ENCODE results near the gene PTDSS2. TPM values are rescaled to one million over a fixed set of nuclear protein-coding genes. Genes with fewer than 3 reads are reported as not detected.

Gene PTDSS2
- total and polyA plus RNA-seq, 10 of the 15 experiments (the other 5 are each of a cell fraction or from before 2014, with no cell fraction given): 0.39 to 21.1 (median 10.8) TPM

DNA sequence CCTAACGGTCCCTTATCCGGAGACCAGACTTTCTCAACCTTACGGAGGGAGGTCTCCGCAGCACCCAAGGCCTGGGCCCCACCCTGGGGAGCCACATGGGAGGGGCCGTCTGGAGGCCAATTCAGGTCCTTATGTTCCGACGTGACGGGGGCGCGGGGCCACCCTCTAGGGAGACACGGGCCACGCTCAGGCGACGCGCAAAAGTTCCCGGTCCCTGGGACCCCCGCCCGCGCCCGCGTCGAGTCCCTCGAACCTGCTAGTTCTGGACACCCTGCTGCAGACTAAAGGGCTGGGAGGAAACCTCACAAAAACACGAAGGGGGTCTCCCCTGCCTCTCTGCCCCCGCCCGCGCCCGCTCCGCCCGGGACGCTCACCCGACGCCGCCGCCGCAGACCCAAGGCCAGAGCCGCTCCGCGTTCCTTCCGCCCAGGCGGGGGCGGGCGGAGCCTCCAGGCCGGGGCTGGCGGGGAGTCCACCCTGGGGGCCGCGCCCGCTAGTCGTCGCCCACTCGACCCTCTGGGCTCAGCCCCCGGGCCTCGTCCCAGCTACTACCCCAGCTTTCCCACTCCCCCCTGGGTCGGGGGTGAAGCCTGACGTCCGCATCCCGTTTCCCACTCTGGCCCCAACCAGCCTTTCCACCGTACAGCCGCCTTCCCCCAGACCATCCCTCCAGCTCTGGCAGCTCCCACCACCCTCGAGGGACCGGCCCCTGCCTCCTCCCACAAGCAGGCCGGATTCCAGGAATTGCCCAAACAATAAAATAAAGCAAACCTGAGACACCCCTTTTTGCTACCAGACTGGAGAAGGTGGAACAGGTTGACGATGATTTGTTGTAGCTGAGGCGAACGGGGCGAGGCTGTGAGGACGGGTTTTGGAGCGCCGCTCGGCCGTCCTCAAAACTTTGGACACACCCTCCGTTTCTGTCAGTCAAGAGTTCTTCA lies 54.2 kb downstream of the PTDSS2 start (continued):
- TF ChIP-seq, protein P1, sequence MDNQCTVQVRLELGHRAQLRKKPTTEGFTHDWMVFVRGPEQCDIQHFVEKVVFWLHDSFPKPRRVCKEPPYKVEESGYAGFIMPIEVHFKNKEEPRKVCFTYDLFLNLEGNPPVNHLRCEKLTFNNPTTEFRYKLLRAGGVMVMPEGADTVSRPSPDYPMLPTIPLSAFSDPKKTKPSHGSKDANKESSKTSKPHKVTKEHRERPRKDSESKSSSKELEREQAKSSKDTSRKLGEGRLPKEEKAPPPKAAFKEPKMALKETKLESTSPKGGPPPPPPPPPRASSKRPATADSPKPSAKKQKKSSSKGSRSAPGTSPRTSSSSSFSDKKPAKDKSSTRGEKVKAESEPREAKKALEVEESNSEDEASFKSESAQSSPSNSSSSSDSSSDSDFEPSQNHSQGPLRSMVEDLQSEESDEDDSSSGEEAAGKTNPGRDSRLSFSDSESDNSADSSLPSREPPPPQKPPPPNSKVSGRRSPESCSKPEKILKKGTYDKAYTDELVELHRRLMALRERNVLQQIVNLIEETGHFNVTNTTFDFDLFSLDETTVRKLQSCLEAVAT (IDR thresholded peaks at IDR 0.05): peak; percentile 93
- TF ChIP-seq IKZF1 (conservative IDR thresholded peaks at IDR 0.05) (peak; percentile 67), YY1 (IDR thresholded peaks at IDR 0.05; ENCODE audit: low read depth, low read length) (0 out of 2 replicates have a peak, but pooled peaks have one; percentile 19), SREBF2 (IDR thresholded peaks at IDR 0.05; ENCODE audit: low read length) (no peak), SIN3A (IDR thresholded peaks at IDR 0.05; ENCODE audit: low read depth, low read length) (0 out of 2 replicates have a peak, but pooled peaks have one; percentile 35), EP300 (IDR thresholded peaks at IDR 0.05; ENCODE audit: borderline replicate concordance in 1 of 2, control insufficient read depth in 1 of 2, low read depth in 2 of 2, low read length in 2 of 2) (0 out of 4 replicates have a peak, but pooled peaks of 1 of the 2 experiments have one; percentile 6), LARP7 (IDR thresholded peaks at IDR 0.05) (peak; percentile 68; the same call in 1 of the 2 replicates), CHD4 (IDR thresholded peaks at IDR 0.05) (no peak), CHD2 (IDR thresholded peaks at IDR 0.05; ENCODE audit: borderline replicate concordance, low read depth, low read length) (no peak), SMARCA5 (IDR thresholded peaks at IDR 0.05) (0 out of 2 replicates have a peak, but pooled peaks have one; percentile 37), ZNF217 (IDR thresholded peaks at IDR 0.05) (no peak), POLR2A (IDR thresholded peaks at IDR 0.05; ENCODE audit: low read depth, low read length) (peak; percentile 65; the same call in 1 of the 2 replicates), EGR1 (IDR thresholded peaks at IDR 0.05; ENCODE audit: borderline replicate concordance in 1 of 2, low read depth in 2 of 2, low read length in 2 of 2) (peak in 1 of 2 experiments; percentile 91; a peak in 2 of 3 replicates), POLR2AphosphoS5 (IDR thresholded peaks at IDR 0.05; ENCODE audit: low read length) (peak; percentile 39; the same call in 1 of the 2 replicates), FOXK2 (IDR thresholded peaks at IDR 0.05) (no peak)
- TF ChIP-seq, protein P2, sequence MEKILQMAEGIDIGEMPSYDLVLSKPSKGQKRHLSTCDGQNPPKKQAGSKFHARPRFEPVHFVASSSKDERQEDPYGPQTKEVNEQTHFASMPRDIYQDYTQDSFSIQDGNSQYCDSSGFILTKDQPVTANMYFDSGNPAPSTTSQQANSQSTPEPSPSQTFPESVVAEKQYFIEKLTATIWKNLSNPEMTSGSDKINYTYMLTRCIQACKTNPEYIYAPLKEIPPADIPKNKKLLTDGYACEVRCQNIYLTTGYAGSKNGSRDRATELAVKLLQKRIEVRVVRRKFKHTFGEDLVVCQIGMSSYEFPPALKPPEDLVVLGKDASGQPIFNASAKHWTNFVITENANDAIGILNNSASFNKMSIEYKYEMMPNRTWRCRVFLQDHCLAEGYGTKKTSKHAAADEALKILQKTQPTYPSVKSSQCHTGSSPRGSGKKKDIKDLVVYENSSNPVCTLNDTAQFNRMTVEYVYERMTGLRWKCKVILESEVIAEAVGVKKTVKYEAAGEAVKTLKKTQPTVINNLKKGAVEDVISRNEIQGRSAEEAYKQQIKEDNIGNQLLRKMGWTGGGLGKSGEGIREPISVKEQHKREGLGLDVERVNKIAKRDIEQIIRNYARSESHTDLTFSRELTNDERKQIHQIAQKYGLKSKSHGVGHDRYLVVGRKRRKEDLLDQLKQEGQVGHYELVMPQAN (conservative IDR thresholded peaks at IDR 0.05): 0 out of 2 replicates have a peak, but pooled peaks have one; percentile 35
- TF ChIP-seq, protein P3, sequence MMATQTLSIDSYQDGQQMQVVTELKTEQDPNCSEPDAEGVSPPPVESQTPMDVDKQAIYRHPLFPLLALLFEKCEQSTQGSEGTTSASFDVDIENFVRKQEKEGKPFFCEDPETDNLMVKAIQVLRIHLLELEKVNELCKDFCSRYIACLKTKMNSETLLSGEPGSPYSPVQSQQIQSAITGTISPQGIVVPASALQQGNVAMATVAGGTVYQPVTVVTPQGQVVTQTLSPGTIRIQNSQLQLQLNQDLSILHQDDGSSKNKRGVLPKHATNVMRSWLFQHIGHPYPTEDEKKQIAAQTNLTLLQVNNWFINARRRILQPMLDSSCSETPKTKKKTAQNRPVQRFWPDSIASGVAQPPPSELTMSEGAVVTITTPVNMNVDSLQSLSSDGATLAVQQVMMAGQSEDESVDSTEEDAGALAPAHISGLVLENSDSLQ (IDR thresholded peaks at IDR 0.05): no peak

Measured in GM12878 (cell line).